Esophagus muscularis mucosa (tissue), 4 donors: ENCODE measurements around the gene TCAIM.

Experiments used
- CTCF ChIP-seq, 3 experiments: fragments of 200-600 bp in 2 of 3; fragments of 450-650 bp in 1 of 3; sonication (generic) in 2 of 3; IDR thresholded peaks; one replicate each; pipeline ENCODE4 v1.5.1; 2017 to 2019; ENCODE audit warnings: antibody characterized with exemption in 3 of 3, mild to moderate bottlenecking in 2 of 3, moderate library complexity in 1 of 3
- EP300 ChIP-seq: sonication (generic); formaldehyde crosslinking; IDR thresholded peaks from one replicate; pipeline ENCODE4 v1.6.1; 2017; ENCODE audit warnings: antibody characterized with exemption
- POLR2A ChIP-seq: fragments of 450-650 bp; IDR thresholded peaks from one replicate; pipeline ENCODE4 v1.6.1; 2017; ENCODE audit warnings: antibody characterized with exemption, moderate library complexity, mild to moderate bottlenecking, low read depth
- POLR2AphosphoS5 ChIP-seq, 2 donors: sonication (generic); formaldehyde crosslinking; IDR thresholded peaks; one replicate each; pipeline ENCODE4 v1.6.1; 2017; ENCODE audit warnings: antibody characterized with exemption in 2 of 2

GRCh38 chr3:44402548-44402947 is 64.0 kb downstream of the TCAIM start:
- TF ChIP-seq CTCF (IDR thresholded peaks at IDR 0.05) (no peak), POLR2A (no peak), POLR2AphosphoS5 (IDR thresholded peaks at IDR 0.05) (no peak), EP300 (no peak)
